Activated CD4-positive, alpha-beta T cell treated with anti-CD3 and anti-CD28 coated beads, Interleukin-2, amount 10 ng/mL, durations not matched to agents 24 days and 14 days (primary cell): ENCODE data around the gene PLA2G4B. TPM values are rescaled to one million over a fixed set of nuclear protein-coding genes. Genes with fewer than 3 reads are reported as not detected.

Experiments used
- DNase-seq: peaks from one replicate; pipeline ENCODE4 v3.0.0; 2022
- H3K27ac Mint-ChIP-seq: one replicate; pipeline ENCODE4 v1.8.0; 2022; ENCODE audit warnings: mild to moderate bottlenecking, mixed read lengths
- H3K27me3 Mint-ChIP-seq: one replicate; pipeline ENCODE4 v1.8.0; 2022; ENCODE audit warnings: mixed read lengths
- H3K36me3 Mint-ChIP-seq: one replicate; pipeline ENCODE4 v1.8.0; 2022; ENCODE audit warnings: low read depth, mild to moderate bottlenecking, mixed read lengths
- H3K4me1 Mint-ChIP-seq: one replicate; pipeline ENCODE4 v1.8.0; 2021; ENCODE audit warnings: mixed read lengths
- H3K4me3 Mint-ChIP-seq: one replicate; pipeline ENCODE4 v1.8.0; 2022; ENCODE audit warnings: mild to moderate bottlenecking, moderate library complexity, mixed read lengths
- H3K9me3 Mint-ChIP-seq: one replicate; pipeline ENCODE4 v1.8.0; 2021; ENCODE audit warnings: mixed read lengths
- intact Hi-C: fragments of 100-400 bp; cut with micrococcal nuclease; formaldehyde crosslinking; loops from one replicate; pipeline ENCODE4 v1.15.1; 2023
- total RNA-seq: library from RNA; stranded (reverse); gene quantifications from 2 replicates; pipeline ENCODE4 v1.2.3, GENCODE V29; 2022

PLA2G4B gene
- total RNA-seq, 1 donor from 2014 or later: 8.5 TPM

GRCh38 chr15:41842229-41842628 is 3.6 kb downstream of the PLA2G4B start:
- no peaks in the 10 kb centered on the region for H3K27me3 Mint-ChIP-seq
- H3K9me3 Mint-ChIP-seq: no peaks in the 10 kb centered on the region
- peaks cover 6% of the 10 kb centered on the region for H3K36me3 Mint-ChIP-seq
- H3K27ac Mint-ChIP-seq: no peak overlapping the region
- DNase-seq: no peak
- H3K4me1 Mint-ChIP-seq: no peaks in the 10 kb centered on the region
- no peak overlapping the region for H3K4me3 Mint-ChIP-seq
- intact Hi-C loops: no loop called here

- Mint-ChIP-seq H3K27ac (no peak overlapping the region), H3K9me3 (no peaks in the 10 kb centered on the region), H3K36me3 (peaks cover 11% of the 10 kb centered on the region), H3K4me1 (peaks cover 4% of the 10 kb centered on the region), H3K27me3 (no peaks in the 10 kb centered on the region), H3K4me3 (no peak overlapping the region)
- intact Hi-C loops: no loop called here
- no peak for DNase-seq
Observed at GRCh38 chr15:41843571-41843970, 4.9 kb downstream of the PLA2G4B start.

DNA sequence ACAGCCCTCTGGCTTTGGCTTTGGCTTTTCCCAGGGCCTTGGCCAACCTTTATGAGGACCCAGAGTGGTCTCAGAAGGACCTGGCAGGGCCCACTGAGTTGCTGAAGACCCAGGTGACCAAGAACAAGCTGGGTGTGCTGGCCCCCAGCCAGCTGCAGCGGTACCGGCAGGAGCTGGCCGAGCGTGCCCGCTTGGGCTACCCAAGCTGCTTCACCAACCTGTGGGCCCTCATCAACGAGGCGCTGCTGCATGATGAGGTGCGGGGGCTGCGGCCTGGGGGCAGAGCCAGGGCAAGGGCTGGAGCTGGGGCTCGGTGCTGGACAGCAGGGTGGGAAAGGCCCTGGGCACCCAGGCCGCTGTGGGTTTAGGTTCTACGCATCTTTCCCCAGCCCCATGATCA is 6.2 kb downstream of the PLA2G4B start:
- peaks cover 7% of the 10 kb centered on the region for H3K4me1 Mint-ChIP-seq

DNA sequence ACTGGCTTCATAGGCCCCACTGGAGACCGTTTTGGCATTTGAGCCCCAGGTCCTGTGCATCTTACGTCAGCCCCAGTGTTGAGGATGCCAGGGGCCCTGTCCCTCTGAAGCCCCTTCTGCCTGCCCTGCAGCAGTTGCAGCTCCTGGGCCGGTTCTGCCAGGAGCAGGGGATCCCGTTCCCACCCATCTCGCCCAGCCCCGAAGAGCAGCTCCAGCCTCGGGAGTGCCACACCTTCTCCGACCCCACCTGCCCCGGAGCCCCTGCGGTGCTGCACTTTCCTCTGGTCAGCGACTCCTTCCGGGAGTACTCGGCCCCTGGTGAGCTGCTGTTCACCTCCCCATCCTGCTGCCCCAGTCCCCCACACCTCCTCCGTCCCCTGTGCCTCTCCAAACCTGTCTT is 8.6 kb downstream of the PLA2G4B start:
- H3K27ac Mint-ChIP-seq: no peak overlapping the region
- H3K4me1 Mint-ChIP-seq: peaks cover 7% of the 10 kb centered on the region
- intact Hi-C loops: no loop called here
- no peak for DNase-seq
- no peaks in the 10 kb centered on the region for H3K9me3 Mint-ChIP-seq
- H3K36me3 Mint-ChIP-seq: peaks cover 11% of the 10 kb centered on the region
- no peak overlapping the region for H3K4me3 Mint-ChIP-seq
- H3K27me3 Mint-ChIP-seq: no peaks in the 10 kb centered on the region

More for the DNA sequence above, 6.2 kb downstream of the PLA2G4B start:
- H3K36me3 Mint-ChIP-seq: peaks cover 11% of the 10 kb centered on the region
- H3K4me3 Mint-ChIP-seq: no peak overlapping the region
- no peaks in the 10 kb centered on the region for H3K9me3 Mint-ChIP-seq
- no peak for DNase-seq
- H3K27ac Mint-ChIP-seq: no peak overlapping the region
- intact Hi-C loops: no loop called here
- no peaks in the 10 kb centered on the region for H3K27me3 Mint-ChIP-seq

- H3K27me3 Mint-ChIP-seq: no peaks in the 10 kb centered on the region
- H3K27ac Mint-ChIP-seq: no peak overlapping the region
- H3K9me3 Mint-ChIP-seq: no peaks in the 10 kb centered on the region
- DNase-seq: no peak
- intact Hi-C loops: no loop called here
- peaks cover 7% of the 10 kb centered on the region for H3K4me1 Mint-ChIP-seq
- H3K36me3 Mint-ChIP-seq: peaks cover 11% of the 10 kb centered on the region
- no peak overlapping the region for H3K4me3 Mint-ChIP-seq
Observed at GRCh38 chr15:41847981-41848380, 9.3 kb downstream of the PLA2G4B start.

- Mint-ChIP-seq H3K4me1 (peaks cover 7% of the 10 kb centered on the region), H3K27me3 (no peaks in the 10 kb centered on the region), H3K27ac (peak overlapping the region; percentile 20), H3K4me3 (no peak overlapping the region), H3K36me3 (peaks cover 11% of the 10 kb centered on the region), H3K9me3 (no peaks in the 10 kb centered on the region)
- intact Hi-C loops: no loop called here
- no peak for DNase-seq
Observed at GRCh38 chr15:41848631-41849030, 10.0 kb downstream of the PLA2G4B start.

- Mint-ChIP-seq H3K4me1 (peaks cover 7% of the 10 kb centered on the region), H3K27ac (peak overlapping the region; percentile 48), H3K27me3 (no peaks in the 10 kb centered on the region), H3K9me3 (no peaks in the 10 kb centered on the region), H3K36me3 (peaks cover 11% of the 10 kb centered on the region), H3K4me3 (no peak overlapping the region)
- intact Hi-C loops: no loop called here
- no peak for DNase-seq
Observed at GRCh38 chr15:41849204-41849603, 10.6 kb downstream of the PLA2G4B start.

GRCh38 chr15:41849861-41850260 is 11.2 kb downstream of the PLA2G4B start:
- peaks cover 11% of the 10 kb centered on the region for H3K36me3 Mint-ChIP-seq
- no peaks in the 10 kb centered on the region for H3K9me3 Mint-ChIP-seq
- no peak for DNase-seq
- no peaks in the 10 kb centered on the region for H3K27me3 Mint-ChIP-seq
- no peak overlapping the region for H3K27ac Mint-ChIP-seq
- H3K4me3 Mint-ChIP-seq: no peak overlapping the region
- intact Hi-C loops: no loop called here
- H3K4me1 Mint-ChIP-seq: peaks cover 7% of the 10 kb centered on the region

GRCh38 chr15:41850482-41851166 is 12.0 kb downstream of the PLA2G4B start:
- peaks cover 7% of the 10 kb centered on the region for H3K4me1 Mint-ChIP-seq
- H3K36me3 Mint-ChIP-seq: peaks cover 9% of the 10 kb centered on the region
- intact Hi-C loops: no loop called here
- no peak overlapping the region for H3K27ac Mint-ChIP-seq
- no peaks in the 10 kb centered on the region for H3K27me3 Mint-ChIP-seq
- H3K9me3 Mint-ChIP-seq: no peaks in the 10 kb centered on the region
- no peak overlapping the region for H3K4me3 Mint-ChIP-seq
- no peak for DNase-seq

DNA sequence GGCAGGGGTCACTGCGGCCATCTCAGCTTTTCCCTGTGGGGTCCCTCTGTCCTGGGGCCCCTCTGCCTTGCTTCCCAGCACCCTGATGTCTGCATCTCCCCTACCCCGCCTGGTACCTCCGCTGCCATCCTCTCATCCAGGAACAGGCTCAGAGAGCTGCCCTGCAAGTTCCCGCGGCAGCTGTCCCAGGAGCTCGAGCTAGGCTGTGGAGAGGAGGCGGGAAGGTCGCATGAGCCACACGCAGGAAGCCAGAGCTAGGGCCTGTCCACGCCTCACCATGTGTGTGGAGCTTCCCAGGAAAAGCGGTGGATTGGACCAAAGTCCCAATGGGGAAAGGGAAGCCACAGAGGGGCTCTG is 12.5 kb downstream of the PLA2G4B start:
- DNase-seq: no peak
- Mint-ChIP-seq H3K9me3 (no peaks in the 10 kb centered on the region), H3K4me3 (no peak overlapping the region), H3K36me3 (peaks cover 8% of the 10 kb centered on the region), H3K4me1 (peaks cover 7% of the 10 kb centered on the region), H3K27me3 (no peaks in the 10 kb centered on the region), H3K27ac (peak overlapping the region; percentile 37)
- intact Hi-C loops: no loop called here

- Mint-ChIP-seq H3K4me1 (peaks cover 7% of the 10 kb centered on the region), H3K4me3 (no peak overlapping the region), H3K27me3 (no peaks in the 10 kb centered on the region), H3K36me3 (peaks cover 8% of the 10 kb centered on the region), H3K27ac (no peak overlapping the region), H3K9me3 (no peaks in the 10 kb centered on the region)
- intact Hi-C loops: no loop called here
- DNase-seq: no peak
Observed at GRCh38 chr15:41851755-41852370, 13.2 kb downstream of the PLA2G4B start.

- Mint-ChIP-seq H3K4me3 (no peak overlapping the region), H3K4me1 (peaks cover 7% of the 10 kb centered on the region), H3K27me3 (no peaks in the 10 kb centered on the region), H3K27ac (no peak overlapping the region), H3K9me3 (no peaks in the 10 kb centered on the region), H3K36me3 (peaks cover 3% of the 10 kb centered on the region)
- DNase-seq: no peak
- intact Hi-C loops: no loop called here
Observed at GRCh38 chr15:41852736-41853590, 14.3 kb downstream of the PLA2G4B start.

- Mint-ChIP-seq H3K4me3 (no peak overlapping the region), H3K27me3 (no peaks in the 10 kb centered on the region), H3K4me1 (peaks cover 2% of the 10 kb centered on the region), H3K27ac (no peak overlapping the region), H3K9me3 (no peaks in the 10 kb centered on the region), H3K36me3 (no peaks in the 10 kb centered on the region)
- no peak for DNase-seq
- intact Hi-C loops: no loop called here
Observed at GRCh38 chr15:41853831-41854230, 15.2 kb downstream of the PLA2G4B start.

GRCh38 chr15:41854443-41854842 is 15.8 kb downstream of the PLA2G4B start:
- intact Hi-C loops: no loop called here
- Mint-ChIP-seq H3K27me3 (no peaks in the 10 kb centered on the region), H3K4me3 (no peak overlapping the region), H3K9me3 (no peaks in the 10 kb centered on the region), H3K27ac (no peak overlapping the region), H3K4me1 (peaks cover 1% of the 10 kb centered on the region), H3K36me3 (no peaks in the 10 kb centered on the region)
- DNase-seq: no peak
